CD4-positive, alpha-beta T cell treated with Interleukin-6 at 100 ng/mL for 8 hours (primary cell): ENCODE results near the gene RERE.
"Not testable (repeated sequence)": the region's sequence is repeated elsewhere in the genome, so short reads cannot be mapped to it uniquely, and the experiment has no call there.

ENCODE experiments used
- DNase-seq: peaks from one replicate; pipeline ENCODE4 v3.0.0-alpha.2; 2020; ENCODE audit warnings: mixed read lengths, low spot score

RERE gene

GRCh38 chr1:8380310-8380709 lies 437.1 kb downstream of the RERE start:
- not testable (repeated sequence) for DNase-seq

GRCh38 chr1:8379513-8380186 lies 437.8 kb downstream of the RERE start:
- no peak for DNase-seq

- DNase-seq = no peak
Measured at GRCh38 chr1:8378981-8379470, 438.4 kb downstream of the RERE start.

- DNase-seq = no peak
Measured at GRCh38 chr1:8378178-8378577, 439.3 kb downstream of the RERE start.

GRCh38 chr1:8377271-8377981 lies 440.0 kb downstream of the RERE start:
- DNase-seq = no peak

DNA sequence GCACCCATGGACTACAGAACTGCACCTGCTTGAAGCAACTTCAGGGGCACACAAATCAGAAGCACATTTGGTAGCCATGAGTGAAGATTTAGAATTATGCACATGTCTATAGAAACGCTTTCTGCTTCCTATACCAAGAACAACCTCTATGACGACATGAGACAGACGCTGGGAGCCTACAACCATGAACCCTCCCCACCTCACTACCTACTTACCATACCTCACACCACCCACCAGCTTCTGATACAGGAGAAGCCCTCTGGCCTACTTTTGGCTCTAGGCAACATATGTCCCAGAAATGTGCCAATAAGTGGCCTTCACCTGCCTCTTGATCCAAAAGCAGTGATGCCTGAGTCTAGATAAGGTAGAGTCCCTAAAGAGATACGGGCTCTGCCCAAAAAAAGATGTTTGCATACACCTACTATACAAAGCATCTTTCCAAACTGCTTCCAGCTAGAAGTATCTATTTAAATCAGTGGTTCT lies 441.0 kb downstream of the RERE start:
- no peak for DNase-seq

GRCh38 chr1:8374812-8375211 lies 442.6 kb downstream of the RERE start:
- no peak for DNase-seq

GRCh38 chr1:8374356-8374755 lies 443.1 kb downstream of the RERE start:
- DNase-seq = no peak

- DNase-seq = no peak
Measured at GRCh38 chr1:8373581-8374241, 443.7 kb downstream of the RERE start.

DNA sequence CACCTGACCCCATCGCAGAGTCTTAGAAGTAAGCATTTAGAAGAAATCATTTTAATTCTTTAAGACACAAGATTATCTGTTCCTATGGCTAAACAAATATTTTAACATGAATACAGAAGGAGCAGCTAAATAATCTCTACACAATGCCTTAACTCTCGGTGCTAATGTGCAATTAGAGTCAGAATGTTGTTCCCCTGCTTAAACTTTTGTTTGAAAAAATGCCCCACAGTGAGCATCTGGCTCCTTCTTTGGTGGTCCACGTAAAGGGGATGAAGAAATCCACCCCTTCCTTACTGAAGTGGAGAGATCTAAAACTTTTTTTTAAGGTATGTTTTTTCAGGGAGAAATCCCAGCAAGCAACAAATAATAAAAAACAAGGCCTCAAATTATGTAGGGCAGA lies 444.3 kb downstream of the RERE start:
- DNase-seq = no peak

DNA sequence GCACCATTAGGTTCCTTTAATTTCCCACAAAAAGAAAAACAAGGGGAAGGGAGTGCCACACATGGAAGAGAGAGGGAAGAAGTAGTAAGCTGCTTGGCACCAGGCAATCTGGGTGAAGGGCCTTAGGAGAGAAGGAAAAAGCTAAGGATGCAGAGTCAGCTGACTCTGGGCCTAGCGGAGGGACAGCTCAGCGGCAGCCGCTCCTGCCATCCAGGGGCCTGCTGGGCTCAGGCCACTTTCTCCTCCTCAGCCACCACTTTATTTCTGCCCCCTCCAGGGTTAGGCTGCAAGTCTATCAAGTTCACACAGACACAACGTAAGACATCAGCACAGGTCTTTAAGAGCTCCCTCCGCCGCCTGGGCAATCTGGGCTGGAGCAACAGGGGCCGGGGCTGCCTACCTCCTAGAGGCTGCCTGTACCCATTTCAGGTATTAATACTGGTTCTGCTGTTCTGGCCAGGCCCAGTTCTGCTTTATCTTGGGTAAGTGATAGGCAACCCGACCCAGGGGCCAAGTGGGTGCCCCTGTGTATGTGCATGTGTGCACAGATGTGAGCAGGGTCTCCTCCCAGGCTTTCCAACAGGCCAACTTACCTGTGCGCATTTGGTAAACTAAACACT lies 446.0 kb downstream of the RERE start:
- no peak for DNase-seq

DNA sequence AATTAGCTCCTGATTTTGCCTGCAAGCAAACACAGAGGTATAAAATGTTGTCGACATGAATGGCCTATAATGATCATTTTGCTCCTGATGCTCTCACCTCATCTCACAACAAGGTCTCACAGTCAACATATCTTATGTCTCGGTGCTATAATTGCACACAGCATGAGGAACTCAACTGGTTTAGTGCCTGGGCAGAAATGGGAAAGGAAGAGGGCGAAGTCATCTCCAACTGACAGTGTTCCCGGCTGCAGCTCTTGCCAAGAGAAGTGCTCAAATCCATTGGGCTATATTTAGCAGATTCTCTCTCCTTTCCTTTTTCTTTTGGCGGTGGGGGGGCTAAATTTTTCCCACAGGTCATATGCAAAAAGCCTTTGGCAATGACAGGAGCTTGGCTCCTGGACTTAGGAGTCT lies 446.5 kb downstream of the RERE start:
- DNase-seq = no peak

- no peak for DNase-seq
Measured at GRCh38 chr1:8370046-8370881, 447.2 kb downstream of the RERE start.

DNA sequence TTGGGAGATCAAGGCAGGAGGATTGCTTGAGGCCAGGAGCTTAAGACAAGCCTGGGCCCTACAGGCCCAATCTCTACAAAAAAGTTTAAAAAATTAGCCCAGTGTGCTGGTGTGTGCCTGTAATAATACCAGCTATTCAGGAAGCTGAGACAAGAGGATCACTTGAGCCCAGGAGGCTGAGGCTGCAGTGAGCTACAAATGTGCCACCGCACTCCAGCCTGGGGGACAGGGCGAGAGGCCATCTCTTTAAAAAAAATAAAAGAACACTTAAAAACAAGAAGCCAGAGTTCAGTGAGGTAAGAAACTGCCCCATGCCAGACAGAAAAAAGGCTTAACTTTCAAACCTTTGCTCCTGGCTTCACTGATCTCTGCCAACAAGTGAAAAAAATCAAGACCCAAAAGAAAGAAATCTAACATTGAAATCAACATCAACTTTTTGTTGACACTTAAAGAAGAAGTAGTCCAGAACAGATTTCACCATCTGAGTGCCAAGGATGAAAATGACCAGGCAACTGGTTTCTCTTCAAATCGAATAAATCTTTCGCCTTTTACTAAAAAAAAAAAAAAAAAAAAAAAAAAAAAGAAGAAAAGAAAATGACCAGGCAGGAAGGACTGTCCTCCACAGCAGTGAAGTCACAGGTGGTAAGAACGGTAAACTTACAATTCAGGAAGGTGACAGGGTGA lies 448.3 kb downstream of the RERE start:
- no peak for DNase-seq

DNA sequence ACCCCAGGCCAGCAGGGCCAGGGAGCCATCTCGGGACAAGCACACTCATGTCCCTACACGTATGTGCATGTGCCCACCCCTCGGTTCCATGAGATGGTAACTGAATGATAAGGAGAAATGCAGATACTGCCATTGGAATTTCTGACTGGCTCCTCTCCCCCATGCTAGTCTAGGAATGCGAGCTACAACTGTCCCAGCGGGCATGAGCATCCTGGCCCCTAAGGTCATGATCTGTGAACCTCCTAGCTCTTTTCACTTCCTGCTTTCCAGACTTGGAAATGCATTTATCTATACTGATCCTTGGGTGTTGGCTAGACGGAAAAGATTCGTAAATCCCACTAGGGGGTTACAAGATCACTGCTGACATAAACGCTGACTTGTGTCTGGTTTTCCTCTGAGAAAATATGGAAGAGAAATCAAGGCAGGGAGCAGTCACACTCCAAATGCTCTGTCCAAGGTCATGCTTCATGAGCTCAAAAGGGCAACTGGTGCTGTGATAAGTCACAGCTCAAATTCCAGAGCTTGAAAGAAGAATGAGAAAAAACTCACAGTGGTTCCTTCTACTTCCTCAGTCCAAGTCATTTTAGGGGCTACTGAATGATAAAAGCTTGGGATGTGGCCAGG lies 449.8 kb downstream of the RERE start:
- DNase-seq = no peak

DNA sequence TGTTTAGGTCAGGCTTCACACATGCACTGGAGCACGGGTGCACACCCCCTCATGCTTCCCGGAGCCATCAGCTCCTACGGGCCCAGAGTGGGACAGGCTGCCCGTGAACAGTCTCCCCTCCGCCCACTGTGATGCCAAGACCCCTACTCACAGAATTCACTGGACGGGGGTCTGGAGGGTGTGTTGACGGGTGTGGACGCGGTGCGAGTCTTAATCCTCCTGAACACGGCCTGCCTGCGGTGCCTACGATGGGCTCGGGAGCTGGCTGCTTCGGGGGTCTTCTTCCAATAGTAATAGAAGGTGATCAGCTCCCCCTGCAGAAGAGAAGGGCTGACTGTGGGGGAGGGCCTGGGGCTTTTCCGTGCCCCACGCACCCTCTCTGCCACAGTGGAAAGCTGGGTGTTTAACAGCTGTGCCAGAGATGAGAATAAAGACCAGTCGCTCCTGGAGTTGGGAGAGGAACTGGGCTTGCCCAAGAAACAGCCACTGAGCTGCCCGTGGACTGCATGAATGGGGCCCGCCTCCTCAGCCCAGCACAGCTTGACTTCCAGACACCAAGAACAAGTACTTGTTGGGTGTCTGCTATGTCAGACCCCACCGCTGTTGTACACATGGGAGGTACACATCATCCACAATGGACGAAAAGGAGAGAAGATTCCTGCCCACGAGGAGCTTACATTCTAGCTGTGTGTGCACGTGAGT lies 451.6 kb downstream of the RERE start:
- no peak for DNase-seq

DNA sequence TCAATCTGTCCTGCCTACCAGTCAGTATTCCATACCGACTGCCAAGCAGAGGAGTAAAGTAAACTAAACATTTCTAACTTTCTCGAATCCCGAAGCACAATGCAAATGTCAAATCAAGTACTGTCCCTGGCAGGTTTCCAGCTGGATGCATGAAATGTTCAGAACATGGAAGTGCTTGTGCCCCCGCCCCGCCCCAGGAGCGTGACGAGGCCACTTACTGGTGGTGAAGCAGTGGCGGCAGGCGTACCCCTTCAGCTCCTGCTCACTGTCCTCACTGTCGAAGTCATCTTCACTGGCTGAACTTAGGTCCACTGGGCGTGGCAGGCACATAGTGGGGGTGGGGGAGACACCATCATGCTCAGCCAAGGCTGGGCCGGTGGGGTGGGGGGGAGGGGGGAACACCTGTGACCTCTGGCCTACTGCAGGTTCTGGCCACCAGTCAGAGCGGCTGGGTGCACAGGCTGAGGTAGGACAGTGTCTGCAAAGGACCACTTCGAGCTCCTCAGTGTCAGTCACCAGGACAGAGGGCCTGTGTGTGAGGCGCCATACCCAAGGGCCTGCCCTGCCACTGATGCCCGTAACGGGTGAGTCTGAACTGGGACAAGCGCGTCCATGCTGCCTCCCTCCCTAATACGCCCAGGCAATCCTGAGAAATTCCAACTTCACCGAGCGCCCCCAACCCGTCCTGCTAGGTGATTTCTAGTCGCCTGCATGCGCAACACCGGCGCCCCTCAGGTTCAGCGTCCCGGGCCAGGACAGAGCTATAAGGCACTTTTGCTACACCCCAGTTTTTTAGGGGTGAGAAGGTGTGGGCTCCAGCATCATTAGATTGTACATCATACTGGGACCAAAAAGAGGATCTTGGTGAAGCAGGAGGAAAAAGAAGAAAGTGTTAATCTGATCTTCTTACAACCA lies 452.7 kb downstream of the RERE start:
- no peak for DNase-seq

GRCh38 chr1:8363767-8364301 lies 453.6 kb downstream of the RERE start:
- no peak for DNase-seq
